ENCODE measurements around the gene LRRC75A.

Gene LRRC75A

GRCh38 chr17:16462070-16462864 is 29.7 kb downstream of the LRRC75A start:
- Histone ChIP-seq H3K36me3 (ENCODE audit: insufficient read depth, low read length) (peaks cover 13% of the 10 kb centered on the region; the same call in 1 of the 2 replicates), H2AFZ (ENCODE audit: low read length) (no peak overlapping the region), H3K4me1 (ENCODE audit: insufficient read depth, low read length, severe bottlenecking) (no peaks in the 10 kb centered on the region), H3K4me2 (ENCODE audit: low read length) (no peak overlapping the region), H3K27me3 (ENCODE audit: insufficient read depth, low read length) (no peaks in the 10 kb centered on the region), H4K20me1 (ENCODE audit: insufficient read depth, low read length) (no peaks in the 10 kb centered on the region), H3K9ac (ENCODE audit: low read length) (no peak overlapping the region), H3K4me3 (ENCODE audit: low read depth, low read length, poor library complexity, severe bottlenecking) (no peak overlapping the region), H3K9me3 (ENCODE audit: low read length) (no peaks in the 10 kb centered on the region), H3K27ac (ENCODE audit: low read depth, low read length, poor library complexity, severe bottlenecking) (no peak overlapping the region), H3K79me2 (ENCODE audit: insufficient read depth, low read length) (no peaks in the 10 kb centered on the region), H3K9me2 (ENCODE audit: low read depth, low read length) (no peaks in the 10 kb centered on the region), H3F3A (ENCODE audit: insufficient read depth, low read length) (no peaks in the 10 kb centered on the region)
- TF ChIP-seq CTCF (IDR thresholded peaks at IDR 0.05; ENCODE audit: low read length) = no peak

- Histone ChIP-seq H3K9ac (ENCODE audit: low read length) (no peak overlapping the region), H3K36me3 (ENCODE audit: insufficient read depth, low read length) (peaks cover 13% of the 10 kb centered on the region; the same call in 1 of the 2 replicates), H3F3A (ENCODE audit: insufficient read depth, low read length) (no peaks in the 10 kb centered on the region), H2AFZ (ENCODE audit: low read length) (no peak overlapping the region), H3K4me2 (ENCODE audit: low read length) (no peak overlapping the region), H3K27me3 (ENCODE audit: insufficient read depth, low read length) (no peaks in the 10 kb centered on the region), H3K9me2 (ENCODE audit: low read depth, low read length) (no peaks in the 10 kb centered on the region), H3K79me2 (ENCODE audit: insufficient read depth, low read length) (no peaks in the 10 kb centered on the region), H3K4me1 (ENCODE audit: insufficient read depth, low read length, severe bottlenecking) (no peaks in the 10 kb centered on the region), H3K9me3 (ENCODE audit: low read length) (no peaks in the 10 kb centered on the region), H3K4me3 (ENCODE audit: low read depth, low read length, poor library complexity, severe bottlenecking) (no peak overlapping the region), H3K27ac (ENCODE audit: low read depth, low read length, poor library complexity, severe bottlenecking) (no peak overlapping the region), H4K20me1 (ENCODE audit: insufficient read depth, low read length) (no peaks in the 10 kb centered on the region)
- TF ChIP-seq CTCF (IDR thresholded peaks at IDR 0.05; ENCODE audit: low read length) (no peak), EZH2 (IDR thresholded peaks at IDR 0.05; ENCODE audit: borderline replicate concordance, low read length) (no peak)
Measured at GRCh38 chr17:16461606-16461866, 30.5 kb downstream of the LRRC75A start.

- TF ChIP-seq CTCF (IDR thresholded peaks at IDR 0.05; ENCODE audit: low read length) (no peak), EZH2 (IDR thresholded peaks at IDR 0.05; ENCODE audit: borderline replicate concordance, low read length) (no peak)
- H3K9ac ChIP-seq (ENCODE audit: low read length) = no peak overlapping the region
- H4K20me1 ChIP-seq (ENCODE audit: insufficient read depth, low read length) = no peaks in the 10 kb centered on the region
- no peak overlapping the region for H2AFZ ChIP-seq (ENCODE audit: low read length)
- H3K4me1 ChIP-seq (ENCODE audit: insufficient read depth, low read length, severe bottlenecking) = no peaks in the 10 kb centered on the region
- H3K27ac ChIP-seq (ENCODE audit: low read depth, low read length, poor library complexity, severe bottlenecking) = no peak overlapping the region
- no peaks in the 10 kb centered on the region for H3K9me3 ChIP-seq (ENCODE audit: low read length)
- no peaks in the 10 kb centered on the region for H3K27me3 ChIP-seq (ENCODE audit: insufficient read depth, low read length)
- peaks cover 13% of the 10 kb centered on the region; the same call in 1 of the 2 replicates for H3K36me3 ChIP-seq (ENCODE audit: insufficient read depth, low read length)
- H3K9me2 ChIP-seq (ENCODE audit: low read depth, low read length) = no peaks in the 10 kb centered on the region
- H3K79me2 ChIP-seq (ENCODE audit: insufficient read depth, low read length) = no peaks in the 10 kb centered on the region
- no peak overlapping the region for H3K4me3 ChIP-seq (ENCODE audit: low read depth, low read length, poor library complexity, severe bottlenecking)
- H3K4me2 ChIP-seq (ENCODE audit: low read length) = no peak overlapping the region
- no peaks in the 10 kb centered on the region for H3F3A ChIP-seq (ENCODE audit: insufficient read depth, low read length)
Measured at GRCh38 chr17:16460796-16461605, 31.0 kb downstream of the LRRC75A start.
